Small intestine (tissue), 7 donors: ENCODE results near the gene GAL3ST2. TPM values are rescaled to one million over a fixed set of nuclear protein-coding genes. Genes with fewer than 3 reads are reported as not detected.
"Not testable (repeated sequence)": the region's sequence is repeated elsewhere in the genome, so short reads cannot be mapped to it uniquely, and the experiment has no call there.

Experiments
- DNase-seq, 2 donors: peaks; one replicate each; pipeline versions ENCODE4 v3.0.0 to v3.0.0-alpha.2; 2013
- FAIRE-seq: peaks from 2 replicates; lab custom pipeline; 2012; peaks lifted over from hg19 to GRCh38; lab: Jason Lieb, UNC
- H3K27ac ChIP-seq, 3 donors: one replicate each; pipeline ENCODE4 v1.5.1; 2013; ENCODE audit warnings: low read length in 2 of 3, mild to moderate bottlenecking in 2 of 3, control low read depth in 1 of 3, inconsistent platforms in 1 of 3, low read depth in 1 of 3, moderate library complexity in 1 of 3
- H3K27me3 ChIP-seq, 3 donors: one replicate each; pipeline ENCODE4 v1.6.1; 2013; ENCODE audit warnings: low read length in 3 of 3, inconsistent platforms in 1 of 3; ENCODE audit not compliant: control insufficient read depth in 3 of 3, insufficient read depth in 3 of 3
- H3K36me3 ChIP-seq, 3 donors: one replicate each; pipeline ENCODE4 v1.6.1; 2013; ENCODE audit warnings: low read length in 3 of 3, inconsistent platforms in 1 of 3, low read depth in 1 of 3, mild to moderate bottlenecking in 1 of 3, moderate library complexity in 1 of 3; ENCODE audit not compliant: control insufficient read depth in 3 of 3, insufficient read depth in 2 of 3
- H3K4me1 ChIP-seq, 3 donors: one replicate each; pipeline ENCODE4 v1.6.1; 2013; ENCODE audit warnings: low read length in 2 of 3, inconsistent platforms in 1 of 3, low read depth in 1 of 3, mild to moderate bottlenecking in 1 of 3, moderate library complexity in 1 of 3; ENCODE audit not compliant: control insufficient read depth in 3 of 3, insufficient read depth in 2 of 3
- H3K4me3 ChIP-seq, 3 donors: one replicate each; pipeline ENCODE4 v1.5.1; 2013; ENCODE audit warnings: low read length in 3 of 3, control low read depth in 1 of 3, inconsistent platforms in 1 of 3, low read depth in 1 of 3, mild to moderate bottlenecking in 1 of 3, moderate library complexity in 1 of 3
- H3K9me3 ChIP-seq, 2 donors: one replicate each; pipeline ENCODE4 v1.6.1; 2013; ENCODE audit warnings: low read depth in 1 of 2, low read length in 1 of 2; ENCODE audit not compliant: control insufficient read depth in 2 of 2, insufficient read depth in 1 of 2
- WGBS, 3 donors: extraction: QIAGEN DNeasy Blood & Tissue Kit; methylation state at CpG; one replicate each; pipeline ENCODE4 v1.1.7; 2013; 5-methylcytosine and 5-hydroxymethylcytosine counted together
- polyA plus RNA-seq, 4 donors: library from polyadenylated mRNA; stranded (reverse) in 3 of 4; unstranded in 1 of 4; fragments of 200-250 nt in 3 of 4; fragments of 120-200 nt in 1 of 4; gene quantifications; one replicate each; pipeline versions ENCODE4 v1.2.1 to v1.2.3, GENCODE V29; 2013
- donor health status: healthy with polysubstance abuse.
- donor health status: control.
- donor health status: control.
- donor health status: Bipolar disorder and iron deficiency.
- donor health status: healthy.

GAL3ST2 gene
- polyA plus RNA-seq, 4 donors: 0.03 to 0.04 TPM; not detected in 2

- peak overlapping the region in 1 of 3 donors; percentile 50 for H3K4me3 ChIP-seq
- H3K36me3 ChIP-seq: no peaks in the 10 kb centered on the region
- H3K27ac ChIP-seq: no peak overlapping the region
- no peaks in the 10 kb centered on the region for H3K9me3 ChIP-seq
- peaks cover 3 to 28% (median 5%) of the 10 kb centered on the region in 3 donors for H3K27me3 ChIP-seq
- 31 to 57% (median 45%) methylated on average over 25 to 32 of the region's 32 CpGs for WGBS, 3 donors
- H3K4me1 ChIP-seq: peaks cover 0 to 12% (median 0%) of the 10 kb centered on the region in 3 donors
- DNase-seq: no peak
- FAIRE-seq: no peak
Measured at GRCh38 chr2:241802421-241803318, 26.0 kb downstream of the GAL3ST2 start.

- DNase-seq (peak; percentile 50 to 65), FAIRE-seq (no peak)
- H3K36me3 ChIP-seq: no peaks in the 10 kb centered on the region
- H3K9me3 ChIP-seq: no peaks in the 10 kb centered on the region
- H3K27ac ChIP-seq: no peak overlapping the region
- peak overlapping the region in 2 of 3 donors; percentile 15 to 50 for H3K4me3 ChIP-seq
- 1 to 2% (median 1%) methylated on average over 90 to 109 of the region's 109 CpGs for WGBS, 3 donors
- H3K4me1 ChIP-seq: peaks cover 0 to 12% (median 0%) of the 10 kb centered on the region in 3 donors
- peaks cover 3 to 28% (median 5%) of the 10 kb centered on the region in 3 donors for H3K27me3 ChIP-seq
Measured at GRCh38 chr2:241803387-241804325, 27.0 kb downstream of the GAL3ST2 start.

- Histone ChIP-seq H3K36me3 (no peaks in the 10 kb centered on the region), H3K27ac (no peak overlapping the region), H3K9me3 (no peaks in the 10 kb centered on the region), H3K4me1 (peaks cover 0 to 17% (median 0%) of the 10 kb centered on the region in 3 donors), H3K4me3 (peak overlapping the region in 2 of 3 donors; percentile 15 to 50), H3K27me3 (peaks cover 3 to 28% (median 5%) of the 10 kb centered on the region in 3 donors)
- FAIRE-seq (no peak), DNase-seq (no peak)
- WGBS, 3 donors: 11 to 14% (median 13%) methylated on average over 35 of the region's 35 CpGs
Measured at GRCh38 chr2:241804326-241805229, 28.0 kb downstream of the GAL3ST2 start.

- H3K36me3 ChIP-seq, FAIRE-seq, H3K27ac ChIP-seq, H3K9me3 ChIP-seq, H3K4me3 ChIP-seq, DNase-seq: not testable (repeated sequence)
- Histone ChIP-seq H3K4me1 (peaks cover 0 to 17% (median 0%) of the 10 kb centered on the region in 3 donors), H3K27me3 (peaks cover 3 to 28% (median 5%) of the 10 kb centered on the region in 3 donors)
- WGBS, 3 donors: 20 to 29% methylated on average over 1 to 3 of the region's 8 CpGs; no CpG with 5 or more reads in 1 of the 3 donors
Measured at GRCh38 chr2:241806217-241806616, 29.6 kb downstream of the GAL3ST2 start.

GRCh38 chr2:241808051-241808720 is 31.6 kb downstream of the GAL3ST2 start:
- FAIRE-seq (no peak), DNase-seq (no peak)
- Histone ChIP-seq H3K9me3 (no peaks in the 10 kb centered on the region), H3K4me1 (peaks cover 0 to 17% (median 0%) of the 10 kb centered on the region in 3 donors), H3K36me3 (no peaks in the 10 kb centered on the region), H3K27ac (peak overlapping the region in 1 of 3 donors; percentile 69), H3K4me3 (no peak overlapping the region), H3K27me3 (peaks cover 0 to 15% (median 5%) of the 10 kb centered on the region in 3 donors)
- WGBS, 3 donors: 75 to 81% (median 81%) methylated on average over 16 to 17 of the region's 17 CpGs

- no peak for FAIRE-seq
- DNase-seq: peak; percentile 65 to 92
- H3K4me3 ChIP-seq: peak within 1 kb of the TSS in 1 of 3 donors; percentile 71
- H3K4me1 ChIP-seq: peaks cover 0 to 15% (median 0%) of the 10 kb centered on the region in 3 donors
- H3K36me3 ChIP-seq: no peaks in the 10 kb centered on the region
- peaks cover 0 to 11% (median 5%) of the 10 kb centered on the region in 3 donors for H3K27me3 ChIP-seq
- 26 to 72% (median 47%) methylated on average over 30 to 31 of the region's 31 CpGs for WGBS, 3 donors
- no peaks in the 10 kb centered on the region for H3K9me3 ChIP-seq
- peak within 1 kb of the TSS in 1 of 3 donors; percentile 69 for H3K27ac ChIP-seq
Measured at GRCh38 chr2:241808721-241809382, 32.2 kb downstream of the GAL3ST2 start, which contains the start of gene NEU4. NEU4 (plus strand) TSS chr2:241809193; CDS start chr2:241814485, 5,292 bp downstream.
